Measurements from ENCODE around the gene RELA.

RELA gene

DNA sequence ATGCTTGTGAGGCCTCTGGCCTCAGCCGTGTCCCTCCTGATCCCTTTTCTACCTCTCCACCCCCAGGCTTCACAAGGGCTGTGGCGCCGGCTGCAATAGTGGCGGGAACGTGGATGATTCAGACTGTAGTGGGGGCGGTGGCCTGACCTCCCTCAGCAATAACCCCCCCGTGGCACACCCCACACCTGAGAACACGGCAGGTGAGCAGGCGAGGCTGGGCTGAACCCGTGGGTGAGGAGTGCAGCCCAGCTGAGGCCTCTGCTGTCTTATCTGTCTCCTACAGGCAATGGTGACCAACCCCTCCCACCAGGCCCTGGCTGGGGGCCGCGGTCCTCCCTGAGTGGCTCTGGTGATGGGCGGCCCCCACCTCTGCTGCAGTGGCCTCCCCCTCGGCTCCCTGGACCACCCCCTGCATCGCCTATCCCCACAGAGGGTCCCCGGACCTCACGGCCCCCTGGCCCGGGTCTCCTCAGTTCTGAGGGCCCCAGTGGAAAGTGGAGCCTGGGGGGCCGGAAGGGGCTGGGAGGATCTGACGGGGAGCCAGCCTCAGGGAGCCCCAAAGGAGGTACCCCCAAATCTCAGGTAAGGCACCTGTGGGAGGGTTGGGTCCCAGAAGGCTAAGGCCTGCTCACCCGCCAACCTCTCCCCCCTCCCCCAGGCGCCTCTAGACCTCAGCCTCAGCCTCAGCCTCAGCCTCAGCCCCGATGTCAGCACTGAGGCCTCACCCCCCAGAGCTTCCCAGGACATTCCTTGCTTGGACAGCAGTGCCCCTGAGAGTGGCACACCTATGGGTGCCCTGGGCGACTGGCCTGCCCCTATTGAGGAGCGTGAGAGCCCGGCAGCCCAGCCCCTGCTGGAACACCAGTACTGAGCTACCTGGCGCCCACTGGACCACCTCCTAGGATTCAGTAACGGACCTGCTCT is 26.3 kb downstream of the RELA start:
- Histone ChIP-seq H3K36me3 (ENCODE audit: insufficient read depth, low read depth, low read length) (peaks cover 36% of the 10 kb centered on the region), H3K27ac (ENCODE audit: low read length) (no peak overlapping the region), H3K4me3 (ENCODE audit: low read length) (no peak overlapping the region), H3K9me3 (ENCODE audit: insufficient read depth, low read depth, low read length) (no peaks in the 10 kb centered on the region), H3K27me3 (ENCODE audit: insufficient read depth, low read length) (no peaks in the 10 kb centered on the region), H3K4me1 (ENCODE audit: insufficient read depth, low read length) (peaks cover 6% of the 10 kb centered on the region; the same call in 1 of the 2 replicates), H3K9ac (ENCODE audit: low read depth, low read length) (no peak overlapping the region; the same call in 1 of the 2 replicates)

- no peak overlapping the region for H3K27ac ChIP-seq (ENCODE audit: low read length)
- no peaks in the 10 kb centered on the region for H3K27me3 ChIP-seq (ENCODE audit: insufficient read depth, low read length)
- H3K4me3 ChIP-seq (ENCODE audit: low read length), result no peak overlapping the region
- H3K9me3 ChIP-seq (ENCODE audit: insufficient read depth, low read depth, low read length), result no peaks in the 10 kb centered on the region
- no peak overlapping the region for H3K9ac ChIP-seq (ENCODE audit: low read depth, low read length)
- H3K36me3 ChIP-seq (ENCODE audit: insufficient read depth, low read depth, low read length), result peaks cover 46% of the 10 kb centered on the region
- H3K4me1 ChIP-seq (ENCODE audit: insufficient read depth, low read length), result peaks cover 6% of the 10 kb centered on the region; the same call in 1 of the 2 replicates
Measured at GRCh38 chr11:65634905-65635731, 27.6 kb downstream of the RELA start.

- Histone ChIP-seq H3K27ac (ENCODE audit: low read length) (no peak overlapping the region), H3K36me3 (ENCODE audit: insufficient read depth, low read depth, low read length) (peaks cover 53% of the 10 kb centered on the region), H3K9me3 (ENCODE audit: insufficient read depth, low read depth, low read length) (no peaks in the 10 kb centered on the region), H3K4me1 (ENCODE audit: insufficient read depth, low read length) (peaks cover 6% of the 10 kb centered on the region; the same call in 1 of the 2 replicates), H3K27me3 (ENCODE audit: insufficient read depth, low read length) (no peaks in the 10 kb centered on the region), H3K9ac (ENCODE audit: low read depth, low read length) (no peak overlapping the region), H3K4me3 (ENCODE audit: low read length) (no peak overlapping the region)
Measured at GRCh38 chr11:65634440-65634839, 28.3 kb downstream of the RELA start.

DNA sequence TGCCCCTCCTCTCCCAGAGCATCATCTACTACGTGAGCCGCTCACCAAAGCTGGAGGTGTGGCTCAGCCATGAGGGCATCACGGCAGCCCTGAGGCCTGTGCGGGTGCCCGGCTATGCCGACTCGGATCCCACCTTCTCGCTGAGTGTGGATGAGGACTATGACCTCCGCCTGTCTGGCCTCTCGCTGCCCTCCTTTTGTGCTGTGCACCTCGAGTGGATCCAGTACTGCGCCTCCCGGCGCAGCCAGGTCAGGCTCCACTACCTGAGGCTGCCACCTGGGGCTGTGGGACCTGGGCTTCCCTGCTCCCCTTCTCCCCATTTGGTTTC is 28.6 kb downstream of the RELA start:
- H3K4me1 ChIP-seq (ENCODE audit: insufficient read depth, low read length), result peaks cover 6% of the 10 kb centered on the region; the same call in 1 of the 2 replicates

GRCh38 chr11:65633390-65634108 is 29.2 kb downstream of the RELA start:
- Histone ChIP-seq H3K27ac (ENCODE audit: low read length) (no peak overlapping the region), H3K36me3 (ENCODE audit: insufficient read depth, low read depth, low read length) (peaks cover 62% of the 10 kb centered on the region), H3K9ac (ENCODE audit: low read depth, low read length) (no peak overlapping the region), H3K27me3 (ENCODE audit: insufficient read depth, low read length) (no peaks in the 10 kb centered on the region), H3K9me3 (ENCODE audit: insufficient read depth, low read depth, low read length) (no peaks in the 10 kb centered on the region), H3K4me3 (ENCODE audit: low read length) (no peak overlapping the region), H3K4me1 (ENCODE audit: insufficient read depth, low read length) (peaks cover 6% of the 10 kb centered on the region; the same call in 1 of the 2 replicates)

More for the DNA sequence above, 28.6 kb downstream of the RELA start:
- H3K9ac ChIP-seq (ENCODE audit: low read depth, low read length), result no peak overlapping the region
- H3K4me3 ChIP-seq (ENCODE audit: low read length), result no peak overlapping the region
- no peaks in the 10 kb centered on the region for H3K9me3 ChIP-seq (ENCODE audit: insufficient read depth, low read depth, low read length)
- peaks cover 57% of the 10 kb centered on the region for H3K36me3 ChIP-seq (ENCODE audit: insufficient read depth, low read depth, low read length)
- no peaks in the 10 kb centered on the region for H3K27me3 ChIP-seq (ENCODE audit: insufficient read depth, low read length)
- no peak overlapping the region for H3K27ac ChIP-seq (ENCODE audit: low read length)

GRCh38 chr11:65630215-65630614 is 32.5 kb downstream of the RELA start:
- Histone ChIP-seq H3K9ac (ENCODE audit: low read depth, low read length) (no peak overlapping the region), H3K4me1 (ENCODE audit: insufficient read depth, low read length) (no peaks in the 10 kb centered on the region), H3K4me3 (ENCODE audit: low read length) (no peak overlapping the region), H3K9me3 (ENCODE audit: insufficient read depth, low read depth, low read length) (no peaks in the 10 kb centered on the region), H3K27ac (ENCODE audit: low read length) (no peak overlapping the region), H3K36me3 (ENCODE audit: insufficient read depth, low read depth, low read length) (peaks cover 74% of the 10 kb centered on the region), H3K27me3 (ENCODE audit: insufficient read depth, low read length) (no peaks in the 10 kb centered on the region)

GRCh38 chr11:65629579-65629978 is 33.1 kb downstream of the RELA start:
- H3K9me3 ChIP-seq (ENCODE audit: insufficient read depth, low read depth, low read length), result no peaks in the 10 kb centered on the region
- no peak overlapping the region for H3K9ac ChIP-seq (ENCODE audit: low read depth, low read length)
- H3K27ac ChIP-seq (ENCODE audit: low read length), result no peak overlapping the region
- no peak overlapping the region for H3K4me3 ChIP-seq (ENCODE audit: low read length)
- H3K36me3 ChIP-seq (ENCODE audit: insufficient read depth, low read depth, low read length), result peaks cover 74% of the 10 kb centered on the region
- H3K27me3 ChIP-seq (ENCODE audit: insufficient read depth, low read length), result no peaks in the 10 kb centered on the region
- no peaks in the 10 kb centered on the region for H3K4me1 ChIP-seq (ENCODE audit: insufficient read depth, low read length)

DNA sequence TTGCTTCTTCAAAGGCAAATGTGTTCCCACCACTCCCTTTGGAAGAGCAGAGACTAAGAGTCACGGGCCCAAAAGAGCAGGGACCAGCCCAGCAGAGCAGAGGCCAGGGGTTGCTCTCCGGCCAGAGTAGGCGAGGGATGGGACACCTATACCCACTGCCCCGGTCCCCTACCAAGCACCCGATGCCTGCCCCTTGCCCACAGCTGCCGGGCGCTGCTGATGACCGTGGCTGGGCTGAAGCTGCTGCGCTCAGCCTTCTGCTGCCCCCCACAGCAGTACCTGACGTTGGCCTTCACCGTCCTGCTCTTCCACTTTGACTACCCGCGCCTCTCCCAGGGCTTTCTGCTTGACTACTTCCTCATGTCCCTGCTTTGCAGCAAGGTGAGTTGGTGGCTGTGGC is 35.5 kb downstream of the RELA start:
- H3K27me3 ChIP-seq (ENCODE audit: insufficient read depth, low read length), result no peaks in the 10 kb centered on the region
- H3K27ac ChIP-seq (ENCODE audit: low read length), result no peak overlapping the region
- H3K36me3 ChIP-seq (ENCODE audit: insufficient read depth, low read depth, low read length), result peaks cover 78% of the 10 kb centered on the region
- no peak overlapping the region for H3K9ac ChIP-seq (ENCODE audit: low read depth, low read length)
- H3K4me3 ChIP-seq (ENCODE audit: low read length), result no peak overlapping the region
- no peaks in the 10 kb centered on the region for H3K9me3 ChIP-seq (ENCODE audit: insufficient read depth, low read depth, low read length)
- H3K4me1 ChIP-seq (ENCODE audit: insufficient read depth, low read length), result no peaks in the 10 kb centered on the region

DNA sequence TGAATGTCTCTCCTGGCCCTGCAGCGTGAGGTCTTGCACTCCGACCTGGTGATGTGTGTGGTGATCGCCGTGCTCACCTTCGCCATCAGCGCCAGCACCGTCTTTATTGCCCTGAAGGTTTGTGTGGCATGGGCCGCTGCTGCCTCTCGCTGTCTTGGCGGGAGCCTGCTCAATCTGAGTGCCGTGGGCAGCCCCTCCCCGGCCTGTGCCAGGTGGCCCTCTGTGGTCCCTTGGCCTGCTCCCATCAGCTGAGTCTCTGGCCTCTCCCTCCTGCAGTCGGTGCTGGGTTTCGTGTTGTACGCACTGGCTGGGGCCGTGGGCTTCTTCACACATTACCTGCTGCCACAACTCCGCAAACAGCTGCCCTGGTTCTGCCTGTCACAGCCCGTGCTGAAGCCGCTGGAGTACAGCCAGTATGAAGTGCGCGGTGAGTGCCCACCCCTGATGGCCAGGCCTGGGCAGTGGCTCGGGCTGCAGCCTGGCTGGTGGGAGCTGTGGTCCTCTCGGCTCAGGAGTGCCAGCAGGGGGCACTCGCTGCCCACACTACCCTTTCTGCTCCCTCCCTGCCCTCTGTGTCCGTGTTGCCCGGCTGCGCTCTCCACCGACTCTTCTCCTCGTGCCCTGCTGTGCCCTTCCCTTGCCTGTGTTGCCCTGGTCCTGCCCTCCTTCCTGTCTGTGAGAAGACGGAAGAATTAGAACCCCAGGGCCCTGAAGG is 36.9 kb downstream of the RELA start:
- H3K4me1 ChIP-seq (ENCODE audit: insufficient read depth, low read length), result no peaks in the 10 kb centered on the region
- H3K4me3 ChIP-seq (ENCODE audit: low read length), result no peak overlapping the region
- no peak overlapping the region for H3K9ac ChIP-seq (ENCODE audit: low read depth, low read length)
- no peak overlapping the region for H3K27ac ChIP-seq (ENCODE audit: low read length)
- no peaks in the 10 kb centered on the region for H3K27me3 ChIP-seq (ENCODE audit: insufficient read depth, low read length)
- H3K9me3 ChIP-seq (ENCODE audit: insufficient read depth, low read depth, low read length), result no peaks in the 10 kb centered on the region
- H3K36me3 ChIP-seq (ENCODE audit: insufficient read depth, low read depth, low read length), result peaks cover 76% of the 10 kb centered on the region

DNA sequence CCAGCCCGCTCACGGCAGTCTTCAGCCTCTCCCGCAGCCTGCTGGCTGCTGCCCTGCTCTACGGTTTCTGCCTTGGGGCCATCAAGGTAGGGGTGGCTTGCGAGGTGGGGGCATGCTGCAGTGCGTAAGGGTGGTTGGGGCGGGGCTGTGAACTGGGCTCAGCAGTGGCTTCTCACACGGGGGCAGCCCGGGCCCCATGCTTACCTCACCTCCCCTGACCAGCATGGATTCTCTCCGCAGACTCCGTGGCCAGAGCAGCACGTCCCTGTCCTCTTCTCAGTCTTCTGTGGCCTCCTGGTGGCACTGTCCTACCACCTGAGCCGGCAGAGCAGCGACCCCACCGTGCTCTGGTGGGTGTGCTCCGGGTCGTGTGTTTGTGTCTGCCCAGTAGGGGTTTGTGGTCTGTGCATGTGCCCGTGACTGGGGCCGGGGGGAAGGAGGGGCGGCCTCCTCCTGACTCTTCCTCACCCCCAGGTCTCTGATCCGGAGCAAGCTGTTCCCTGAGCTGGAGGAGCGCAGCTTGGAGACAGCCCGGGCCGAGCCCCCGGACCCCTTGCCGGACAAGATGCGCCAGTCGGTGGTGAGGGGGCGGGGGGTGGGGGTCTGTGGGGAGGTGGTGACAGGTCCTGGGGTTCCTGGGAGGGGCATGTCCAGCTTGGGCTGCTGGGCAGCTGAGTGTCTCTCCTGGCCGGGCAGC is 37.6 kb downstream of the RELA start:
- Histone ChIP-seq H3K27me3 (ENCODE audit: insufficient read depth, low read length) (no peaks in the 10 kb centered on the region), H3K9ac (ENCODE audit: low read depth, low read length) (no peak overlapping the region), H3K4me1 (ENCODE audit: insufficient read depth, low read length) (no peaks in the 10 kb centered on the region), H3K27ac (ENCODE audit: low read length) (no peak overlapping the region), H3K4me3 (ENCODE audit: low read length) (no peak overlapping the region), H3K9me3 (ENCODE audit: insufficient read depth, low read depth, low read length) (no peaks in the 10 kb centered on the region), H3K36me3 (ENCODE audit: insufficient read depth, low read depth, low read length) (peaks cover 76% of the 10 kb centered on the region)

Data from iPS-20b (cell line).